ENCODE measurements around the gene NUMBL.

DNA sequence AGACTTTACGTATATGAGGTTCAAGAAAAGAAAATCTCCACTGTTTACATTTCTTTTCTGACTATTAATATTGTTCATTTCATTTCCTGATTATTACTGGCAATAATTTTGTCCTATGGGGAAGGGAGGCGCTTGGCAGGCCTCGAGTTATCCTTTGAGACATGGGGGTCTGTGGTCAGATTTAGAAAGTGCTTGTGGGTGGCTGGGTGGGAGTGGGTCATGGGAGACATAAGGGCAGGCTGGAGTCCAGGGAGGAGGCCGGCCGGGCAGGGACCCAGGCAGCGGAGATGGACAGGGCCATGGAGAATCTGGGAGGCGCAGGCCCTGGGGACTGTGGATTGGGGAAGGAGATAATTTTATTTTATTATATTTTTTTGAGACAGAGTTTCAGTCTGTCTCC is 49.2 kb downstream of the NUMBL start:
- TF ChIP-seq, protein P1, sequence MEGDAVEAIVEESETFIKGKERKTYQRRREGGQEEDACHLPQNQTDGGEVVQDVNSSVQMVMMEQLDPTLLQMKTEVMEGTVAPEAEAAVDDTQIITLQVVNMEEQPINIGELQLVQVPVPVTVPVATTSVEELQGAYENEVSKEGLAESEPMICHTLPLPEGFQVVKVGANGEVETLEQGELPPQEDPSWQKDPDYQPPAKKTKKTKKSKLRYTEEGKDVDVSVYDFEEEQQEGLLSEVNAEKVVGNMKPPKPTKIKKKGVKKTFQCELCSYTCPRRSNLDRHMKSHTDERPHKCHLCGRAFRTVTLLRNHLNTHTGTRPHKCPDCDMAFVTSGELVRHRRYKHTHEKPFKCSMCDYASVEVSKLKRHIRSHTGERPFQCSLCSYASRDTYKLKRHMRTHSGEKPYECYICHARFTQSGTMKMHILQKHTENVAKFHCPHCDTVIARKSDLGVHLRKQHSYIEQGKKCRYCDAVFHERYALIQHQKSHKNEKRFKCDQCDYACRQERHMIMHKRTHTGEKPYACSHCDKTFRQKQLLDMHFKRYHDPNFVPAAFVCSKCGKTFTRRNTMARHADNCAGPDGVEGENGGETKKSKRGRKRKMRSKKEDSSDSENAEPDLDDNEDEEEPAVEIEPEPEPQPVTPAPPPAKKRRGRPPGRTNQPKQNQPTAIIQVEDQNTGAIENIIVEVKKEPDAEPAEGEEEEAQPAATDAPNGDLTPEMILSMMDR (IDR thresholded peaks at IDR 0.05; ENCODE audit: insufficient read depth, low read length) = no peak
- no peak for TF ChIP-seq POLR2AphosphoS5 (IDR thresholded peaks at IDR 0.05; ENCODE audit: low read depth)
- no peak for TF ChIP-seq SPI1 (IDR thresholded peaks at IDR 0.05; ENCODE audit: borderline replicate concordance, low read depth)
- TF ChIP-seq, protein P2, sequence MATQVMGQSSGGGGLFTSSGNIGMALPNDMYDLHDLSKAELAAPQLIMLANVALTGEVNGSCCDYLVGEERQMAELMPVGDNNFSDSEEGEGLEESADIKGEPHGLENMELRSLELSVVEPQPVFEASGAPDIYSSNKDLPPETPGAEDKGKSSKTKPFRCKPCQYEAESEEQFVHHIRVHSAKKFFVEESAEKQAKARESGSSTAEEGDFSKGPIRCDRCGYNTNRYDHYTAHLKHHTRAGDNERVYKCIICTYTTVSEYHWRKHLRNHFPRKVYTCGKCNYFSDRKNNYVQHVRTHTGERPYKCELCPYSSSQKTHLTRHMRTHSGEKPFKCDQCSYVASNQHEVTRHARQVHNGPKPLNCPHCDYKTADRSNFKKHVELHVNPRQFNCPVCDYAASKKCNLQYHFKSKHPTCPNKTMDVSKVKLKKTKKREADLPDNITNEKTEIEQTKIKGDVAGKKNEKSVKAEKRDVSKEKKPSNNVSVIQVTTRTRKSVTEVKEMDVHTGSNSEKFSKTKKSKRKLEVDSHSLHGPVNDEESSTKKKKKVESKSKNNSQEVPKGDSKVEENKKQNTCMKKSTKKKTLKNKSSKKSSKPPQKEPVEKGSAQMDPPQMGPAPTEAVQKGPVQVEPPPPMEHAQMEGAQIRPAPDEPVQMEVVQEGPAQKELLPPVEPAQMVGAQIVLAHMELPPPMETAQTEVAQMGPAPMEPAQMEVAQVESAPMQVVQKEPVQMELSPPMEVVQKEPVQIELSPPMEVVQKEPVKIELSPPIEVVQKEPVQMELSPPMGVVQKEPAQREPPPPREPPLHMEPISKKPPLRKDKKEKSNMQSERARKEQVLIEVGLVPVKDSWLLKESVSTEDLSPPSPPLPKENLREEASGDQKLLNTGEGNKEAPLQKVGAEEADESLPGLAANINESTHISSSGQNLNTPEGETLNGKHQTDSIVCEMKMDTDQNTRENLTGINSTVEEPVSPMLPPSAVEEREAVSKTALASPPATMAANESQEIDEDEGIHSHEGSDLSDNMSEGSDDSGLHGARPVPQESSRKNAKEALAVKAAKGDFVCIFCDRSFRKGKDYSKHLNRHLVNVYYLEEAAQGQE (IDR thresholded peaks at IDR 0.05; ENCODE audit: insufficient replicate concordance, low read depth) = no peak
